ENCODE measurements around the gene ATXN1.

DNA sequence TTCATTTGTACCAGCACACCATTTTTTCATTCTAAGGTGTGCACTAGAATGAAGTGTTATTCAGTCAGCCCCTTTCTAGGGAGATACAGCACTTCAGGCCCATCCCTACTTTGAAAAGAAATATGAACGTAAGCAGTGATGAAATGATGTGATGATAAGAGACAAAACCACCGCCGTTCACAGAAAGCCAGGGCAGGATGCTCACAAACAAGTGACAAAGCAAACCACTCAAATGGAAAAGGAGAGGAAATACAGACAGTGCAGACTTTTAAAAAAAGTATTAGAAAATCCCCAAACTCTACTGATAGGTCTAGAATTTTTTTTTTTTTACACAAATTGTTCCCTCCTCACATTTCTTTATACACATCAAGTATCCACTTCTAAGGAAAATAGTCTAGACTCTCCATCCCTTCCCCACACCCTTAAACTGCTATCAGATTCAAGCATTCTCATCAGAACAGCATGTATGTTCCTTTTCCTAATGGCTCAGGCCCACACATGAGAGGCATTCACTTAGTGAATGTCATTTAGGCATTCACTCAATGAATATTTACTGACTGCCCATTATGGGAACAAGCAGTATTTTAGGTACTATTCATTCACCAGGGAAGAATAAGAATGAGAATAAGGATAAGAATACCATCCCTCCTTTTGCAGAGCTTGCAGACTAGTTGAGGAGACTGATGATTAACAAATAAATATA is 279.4 kb downstream of the ATXN1 start:
- TF ChIP-seq CTCF (optimal IDR thresholded peaks at IDR 0.05 in 1 of 3, IDR thresholded peaks at IDR 0.05 in 1 of 3, conservative IDR thresholded peaks at IDR 0.05 in 1 of 3; ENCODE audit: extremely low read depth in 1 of 3, insufficient read depth in 2 of 3, low read length in 3 of 3) (no peak), EZH2 (IDR thresholded peaks at IDR 0.05; ENCODE audit: low read length) (no peak)

Data from keratinocyte (primary cell).